Caki2 (cell line): Measurements from ENCODE around the gene ELOB. TPM values are rescaled to one million over a fixed set of nuclear protein-coding genes. Genes with fewer than 3 reads are reported as not detected.
"Not testable (repeated sequence)": the region's sequence is repeated elsewhere in the genome, so short reads cannot be mapped to it uniquely, and the experiment has no call there.

Experiments
- DNase-seq: peaks from one replicate; pipeline ENCODE4 v3.0.0-alpha.2; 2015; ENCODE audit warnings: low read depth
- in situ Hi-C: cut with HindIII; loops from 2 replicates; pipeline ENCODE4 v1.10.0; 2016; ENCODE audit warnings: low sequenced_read_pairs, low pct_unique_long_range_greater_than_20kb, mixed read lengths
- total RNA-seq: library from RNA; depleted of rRNA; stranded (reverse); fragments of >200 nt; shearing (Covaris generic); gene quantifications from 2 replicates; pipeline ENCODE4 v1.2.3, GENCODE V29; 2014; ENCODE audit warnings: low replicate concordance; rRNA removed

The ELOB gene
- total RNA-seq, 1 experiment from 2014 or later = 473 TPM

- in situ Hi-C loops = no loop called here
Measured at GRCh38 chr16:2740476-2740875, 36.6 kb downstream of the ELOB start.

GRCh38 chr16:2739625-2740430 is 37.3 kb downstream of the ELOB start:
- in situ Hi-C loops = no loop called here
- DNase-seq = no peak

More at GRCh38 chr16:2740476-2740875, 36.6 kb downstream of the ELOB start:
- no peak for DNase-seq

- in situ Hi-C loops = no loop called here
- no peak for DNase-seq
Measured at GRCh38 chr16:2738615-2739014, 38.5 kb downstream of the ELOB start.

GRCh38 chr16:2737895-2738418 is 39.1 kb downstream of the ELOB start:
- in situ Hi-C loops = no loop called here
- no peak for DNase-seq

- DNase-seq = no peak
- in situ Hi-C loops = no loop called here
Measured at GRCh38 chr16:2737238-2737605, 39.9 kb downstream of the ELOB start.

- no peak for DNase-seq
- in situ Hi-C loops = no loop called here
Measured at GRCh38 chr16:2736476-2737237, 40.4 kb downstream of the ELOB start.

- no peak for DNase-seq
- in situ Hi-C loops = no loop called here
Measured at GRCh38 chr16:2734844-2735515, 42.1 kb downstream of the ELOB start.

GRCh38 chr16:2728034-2728433 is 49.0 kb downstream of the ELOB start:
- in situ Hi-C loops = no loop called here
- no peak for DNase-seq

- in situ Hi-C loops = no loop called here
- no peak for DNase-seq
Measured at GRCh38 chr16:2726923-2727322, 50.2 kb downstream of the ELOB start.

- in situ Hi-C loops = no loop called here
- no peak for DNase-seq
Measured at GRCh38 chr16:2724816-2725348, 52.2 kb downstream of the ELOB start.

- no peak for DNase-seq
- in situ Hi-C loops = no loop called here
Measured at GRCh38 chr16:2724088-2724676, 52.9 kb downstream of the ELOB start.

GRCh38 chr16:2721634-2722173 is 55.4 kb downstream of the ELOB start:
- peak; percentile 17 for DNase-seq
- in situ Hi-C loops = not testable (repeated sequence)

Other genes starting within 250 kb of the ELOB start
- not detected in 2 replicates for gene CEMP1, start 245.9 kb downstream of the ELOB start, total RNA-seq
- 10.1 and 14.7 TPM in 2 replicates for gene PDPK1, start 239.3 kb downstream of the ELOB start, total RNA-seq
- gene KCTD5, start 94.8 kb downstream of the ELOB start, total RNA-seq = 67.5 and 85.6 TPM in 2 replicates
- 1.1 TPM in 1 of 2 replicates, not detected in the other for gene PRSS27, start 57.1 kb downstream of the ELOB start, total RNA-seq
- gene SRRM2, start 24.6 kb downstream of the ELOB start, total RNA-seq = 15.3 and 31.2 TPM in 2 replicates
- gene PRSS33, start 10.3 kb upstream of the ELOB start, total RNA-seq = not detected in 2 replicates
- gene PRSS41, start 21.2 kb upstream of the ELOB start, total RNA-seq = not detected in 2 replicates
- gene PRSS21, start 40.0 kb upstream of the ELOB start, total RNA-seq = not detected in 2 replicates
- gene ZG16B, start 53.0 kb upstream of the ELOB start, total RNA-seq = 0.93 TPM in 1 of 2 replicates, not detected in the other
- gene PRSS22, start 80.9 kb upstream of the ELOB start, total RNA-seq = not detected in 2 replicates
- gene FLYWCH2, start 105.9 kb upstream of the ELOB start, total RNA-seq = 121 and 161 TPM in 2 replicates
- gene FLYWCH1, start 134.7 kb upstream of the ELOB start, total RNA-seq = 133 and 149 TPM in 2 replicates
- gene KREMEN2, start 187.0 kb upstream of the ELOB start, total RNA-seq = 18.2 and 32.8 TPM in 2 replicates
- gene PAQR4, start 192.1 kb upstream of the ELOB start, total RNA-seq = 60.8 and 77.4 TPM in 2 replicates
- 25.5 and 39.1 TPM in 2 replicates for gene PKMYT1, start 203.2 kb upstream of the ELOB start, total RNA-seq
- 0.07 TPM in 1 of 2 replicates, not detected in the other for gene CLDN9, start 235.6 kb upstream of the ELOB start, total RNA-seq
- gene CLDN6, start 240.9 kb upstream of the ELOB start, total RNA-seq = not detected in 2 replicates
- 975 and 1,222 TPM in 2 replicates for gene TNFRSF12A, start 243.1 kb upstream of the ELOB start, total RNA-seq
- 461 and 685 TPM in 2 replicates for gene HCFC1R1, start 246.7 kb upstream of the ELOB start, total RNA-seq
- gene THOC6, start 246.8 kb upstream of the ELOB start, total RNA-seq = 247 and 252 TPM in 2 replicates